Rectal smooth muscle tissue (tissue), 1 donor: Measurements from ENCODE around the gene TAPBP.

Experiments
- H3K27ac ChIP-seq: one replicate; pipeline ENCODE4 v1.7.0; 2013; ENCODE audit warnings: low read depth, low read length, inconsistent platforms
- H3K27me3 ChIP-seq: one replicate; pipeline ENCODE4 v1.7.0; 2013; ENCODE audit warnings: low read length; ENCODE audit not compliant: control insufficient read depth, insufficient read depth
- H3K36me3 ChIP-seq: one replicate; pipeline ENCODE4 v1.7.0; 2013; ENCODE audit warnings: low read length; ENCODE audit not compliant: control insufficient read depth, insufficient read depth
- H3K4me1 ChIP-seq: one replicate; pipeline ENCODE4 v1.7.0; 2013; ENCODE audit warnings: low read length; ENCODE audit not compliant: control insufficient read depth, insufficient read depth
- H3K4me3 ChIP-seq: one replicate; pipeline ENCODE4 v1.7.0; 2013; ENCODE audit warnings: low read length
- H3K9ac ChIP-seq: one replicate; pipeline ENCODE4 v1.7.0; 2013; ENCODE audit warnings: low read length

The TAPBP gene

GRCh38 chr6:33259032-33259431, 54.8 kb downstream of the TAPBP start:
- no peak overlapping the region for H3K9ac ChIP-seq
- H3K4me1 ChIP-seq = no peaks in the 10 kb centered on the region
- H3K36me3 ChIP-seq = peaks cover 16% of the 10 kb centered on the region
- no peak overlapping the region for H3K27ac ChIP-seq
- H3K27me3 ChIP-seq = no peaks in the 10 kb centered on the region
- no peak overlapping the region for H3K4me3 ChIP-seq

GRCh38 chr6:33254591-33254990, 59.3 kb downstream of the TAPBP start:
- Histone ChIP-seq H3K27ac (no peak overlapping the region), H3K36me3 (peaks cover 4% of the 10 kb centered on the region), H3K9ac (no peak overlapping the region), H3K4me3 (no peak overlapping the region), H3K4me1 (peaks cover 5% of the 10 kb centered on the region), H3K27me3 (no peaks in the 10 kb centered on the region)

DNA sequence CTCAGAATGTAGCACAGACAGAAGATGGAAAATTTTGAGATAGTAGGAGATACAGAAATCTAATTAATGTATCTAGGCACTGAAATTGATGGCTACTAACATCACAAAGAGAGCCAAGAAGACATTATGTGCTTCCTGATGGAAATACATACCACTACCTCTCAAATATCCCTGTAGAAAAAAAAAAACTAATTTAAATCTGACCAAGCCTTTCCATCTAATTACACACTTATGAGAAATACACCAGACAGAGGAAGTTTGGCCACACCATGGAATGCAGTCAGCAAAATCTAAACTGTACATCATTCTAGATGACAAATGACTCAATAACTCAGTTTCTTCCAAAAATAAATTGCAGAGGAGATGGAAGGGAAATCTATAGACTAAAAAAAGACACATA, 61.1 kb downstream of the TAPBP start:
- no peak overlapping the region for H3K4me3 ChIP-seq
- no peak overlapping the region for H3K9ac ChIP-seq
- no peak overlapping the region for H3K27ac ChIP-seq
- H3K4me1 ChIP-seq = peaks cover 12% of the 10 kb centered on the region
- peaks cover 2% of the 10 kb centered on the region for H3K36me3 ChIP-seq
- no peaks in the 10 kb centered on the region for H3K27me3 ChIP-seq

DNA sequence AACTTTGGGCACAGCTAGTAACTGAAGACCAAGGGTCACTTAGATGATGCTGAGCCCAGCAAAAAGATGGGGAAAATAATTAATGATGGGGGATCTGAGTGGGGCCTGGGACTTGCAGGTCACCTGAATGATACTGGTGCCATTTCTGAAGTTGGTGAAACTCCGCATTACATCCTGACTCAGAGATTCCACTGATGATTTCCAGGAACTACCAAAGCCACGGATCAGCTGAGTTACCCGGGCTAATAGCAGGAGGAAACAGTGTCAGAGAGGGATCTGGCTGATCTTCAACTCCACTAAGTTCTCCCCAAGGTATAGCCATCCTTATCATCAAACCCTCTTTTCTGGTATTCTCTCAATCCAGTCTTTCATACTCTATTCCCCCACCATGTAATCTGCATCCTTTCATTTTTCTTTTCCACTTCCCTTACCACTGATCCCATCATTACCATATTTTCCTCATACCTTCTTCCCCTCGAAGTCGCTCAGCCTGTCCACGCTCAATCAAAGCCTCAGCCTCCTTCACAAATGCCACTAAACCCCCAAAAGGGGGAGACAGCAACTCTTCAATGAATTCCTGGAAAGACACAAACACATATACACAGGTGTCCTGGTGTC, 62.4 kb downstream of the TAPBP start:
- Histone ChIP-seq H3K27me3 (no peaks in the 10 kb centered on the region), H3K27ac (no peak overlapping the region), H3K36me3 (no peaks in the 10 kb centered on the region)

DNA sequence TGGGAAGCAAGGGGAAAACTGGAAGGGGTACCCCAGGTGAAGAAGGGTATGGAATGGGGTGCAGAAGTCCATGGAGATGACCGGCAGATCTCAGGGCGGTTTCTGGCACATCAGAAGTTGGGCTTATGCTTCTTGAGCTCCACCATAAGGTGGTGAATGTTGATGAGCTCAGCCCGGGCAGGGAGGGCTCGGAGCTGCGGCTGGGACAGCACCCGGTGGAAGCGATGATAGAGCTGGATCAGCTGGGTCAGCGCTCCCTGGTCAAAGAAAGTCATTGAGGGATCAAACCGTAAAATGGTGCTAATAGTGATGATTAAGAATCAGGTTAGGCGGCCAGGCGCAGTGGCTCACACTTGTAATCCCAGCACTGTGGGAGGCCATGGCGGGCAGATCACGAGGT, 63.1 kb downstream of the TAPBP start:
- Histone ChIP-seq H3K9ac (no peak overlapping the region), H3K27ac (no peak overlapping the region), H3K4me3 (no peak overlapping the region)

More for the DNA sequence above, 62.4 kb downstream of the TAPBP start:
- H3K4me1 ChIP-seq = peaks cover 12% of the 10 kb centered on the region
- no peak overlapping the region for H3K4me3 ChIP-seq
- H3K9ac ChIP-seq = no peak overlapping the region

DNA sequence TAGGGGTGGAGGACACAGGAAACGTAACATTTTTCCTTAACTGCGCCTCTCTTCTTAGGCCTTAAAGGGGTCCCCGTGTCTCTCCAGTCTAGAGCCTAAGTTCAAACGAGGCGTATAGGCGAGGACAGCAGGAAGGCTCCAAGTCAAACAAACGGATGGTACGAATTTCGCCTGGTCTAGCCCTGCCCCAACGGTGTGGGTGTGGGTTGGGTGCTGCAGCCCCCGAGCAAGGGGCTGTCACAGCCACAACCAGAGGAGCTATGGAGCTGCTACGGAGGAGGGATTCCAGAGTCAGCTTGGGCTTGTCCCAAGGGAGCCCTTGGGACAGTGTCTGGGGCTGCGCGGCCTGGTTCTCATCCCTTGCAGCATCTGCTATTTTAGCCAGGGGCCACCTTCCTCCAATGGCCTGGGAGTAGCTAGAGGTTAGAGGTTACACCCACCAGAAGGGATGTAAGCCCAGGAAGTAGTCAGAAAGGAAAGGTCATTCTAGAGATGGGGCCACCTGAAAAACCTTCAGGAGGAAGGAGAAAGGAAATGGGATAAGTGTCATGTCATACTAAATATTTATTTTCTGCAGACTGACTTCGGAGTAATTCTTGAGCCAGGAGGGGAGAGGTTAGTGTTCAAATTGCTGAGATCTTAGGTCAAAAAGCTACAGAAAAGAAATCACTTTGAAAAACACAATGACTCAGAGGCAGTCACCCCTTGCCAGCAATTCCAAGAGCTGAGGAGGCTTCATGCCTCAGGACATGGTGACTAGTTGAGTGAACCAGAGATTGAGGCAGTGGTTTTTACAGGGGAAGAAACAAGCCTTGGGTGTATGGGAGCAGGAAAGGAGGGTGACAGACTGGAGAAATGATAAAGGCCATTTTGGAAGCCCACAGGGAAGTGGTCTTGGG, 63.9 kb downstream of the TAPBP start:
- Histone ChIP-seq H3K4me3 (peak overlapping the region; percentile 88), H3K27me3 (no peaks in the 10 kb centered on the region), H3K27ac (peak overlapping the region; percentile 88), H3K36me3 (no peaks in the 10 kb centered on the region), H3K9ac (peak overlapping the region; percentile 91), H3K4me1 (peaks cover 12% of the 10 kb centered on the region)

More for the DNA sequence above, 63.1 kb downstream of the TAPBP start:
- Histone ChIP-seq H3K36me3 (no peaks in the 10 kb centered on the region), H3K27me3 (no peaks in the 10 kb centered on the region), H3K4me1 (peaks cover 12% of the 10 kb centered on the region)
